DMS153 treated with DMSO at 0.1 percent for 48 hours (cell line): ENCODE results near the gene TCF7L1.

Source experiments
- DNase-seq: peaks from one replicate; lab custom pipeline; 2025; ENCODE audit not compliant: unreplicated experiment; lab: John Stamatoyannopoulos, UW

Gene TCF7L1

DNA sequence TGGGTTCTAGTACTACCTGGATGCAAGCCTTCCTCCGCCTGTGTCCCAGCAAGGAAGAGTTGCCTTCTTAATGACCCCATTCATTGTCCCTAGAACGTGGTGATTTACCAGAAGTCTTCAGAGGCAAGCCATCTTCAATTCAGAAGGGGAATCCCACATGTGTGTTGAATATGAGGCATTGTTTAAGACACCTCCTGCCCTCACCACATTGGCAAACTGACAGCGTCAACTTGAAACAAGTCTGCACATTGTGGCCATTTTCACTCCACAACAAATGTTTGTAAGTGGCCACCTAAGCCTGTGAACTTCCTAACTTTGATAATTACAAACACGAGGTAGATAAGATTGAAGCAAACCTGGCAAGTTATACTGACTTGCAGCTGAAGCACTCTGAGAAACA is 83.7 kb downstream of the TCF7L1 start:
- no peak for DNase-seq

DNA sequence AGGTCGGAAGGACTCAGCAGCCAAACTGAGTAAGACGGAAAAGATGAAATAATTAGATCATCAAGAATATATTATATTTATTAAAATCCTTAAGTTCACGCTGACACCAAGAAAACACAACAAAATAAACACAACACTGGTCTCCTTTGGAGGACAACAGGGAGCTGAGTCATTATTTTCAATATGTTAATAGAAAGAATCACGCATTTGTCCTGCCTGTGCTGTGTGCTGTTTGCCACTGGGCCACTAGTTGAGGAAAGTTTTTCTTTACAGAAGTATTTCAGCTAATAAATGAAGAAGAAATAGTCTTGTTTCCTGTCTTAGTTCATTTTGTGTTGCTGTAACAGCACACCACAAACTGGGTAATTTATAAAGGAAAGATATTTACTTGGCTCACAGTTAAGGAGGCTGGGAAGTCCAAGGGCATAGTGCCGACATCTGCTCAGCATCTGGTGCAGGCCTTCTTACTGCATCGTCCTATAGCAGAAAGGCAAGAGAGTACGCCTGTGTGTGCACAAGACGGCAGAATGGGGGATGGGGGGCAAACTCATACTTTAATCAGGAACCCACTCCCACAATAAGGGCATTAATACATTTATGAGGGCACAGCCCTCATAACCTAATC is 88.0 kb downstream of the TCF7L1 start:
- DNase-seq: no peak

DNA sequence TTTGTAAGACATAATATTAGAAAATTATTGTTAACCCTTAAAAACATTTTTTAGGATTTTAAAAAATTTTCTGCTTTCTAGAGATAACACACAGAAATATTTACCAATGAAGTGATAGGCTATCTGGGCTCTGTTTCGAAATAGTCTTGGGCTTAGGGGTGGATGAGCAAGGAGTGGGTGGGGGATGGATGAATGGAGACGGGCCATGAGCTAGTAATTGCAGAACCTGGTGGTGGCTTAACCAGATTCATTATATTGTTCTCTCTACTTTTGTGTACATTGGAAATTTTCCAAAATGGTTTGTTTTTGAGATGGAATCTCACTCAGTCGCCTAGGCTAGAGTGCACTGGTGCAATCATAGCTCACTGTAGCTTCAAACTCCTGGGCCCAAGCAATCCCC is 89.6 kb downstream of the TCF7L1 start:
- DNase-seq: peak; percentile 6

DNA sequence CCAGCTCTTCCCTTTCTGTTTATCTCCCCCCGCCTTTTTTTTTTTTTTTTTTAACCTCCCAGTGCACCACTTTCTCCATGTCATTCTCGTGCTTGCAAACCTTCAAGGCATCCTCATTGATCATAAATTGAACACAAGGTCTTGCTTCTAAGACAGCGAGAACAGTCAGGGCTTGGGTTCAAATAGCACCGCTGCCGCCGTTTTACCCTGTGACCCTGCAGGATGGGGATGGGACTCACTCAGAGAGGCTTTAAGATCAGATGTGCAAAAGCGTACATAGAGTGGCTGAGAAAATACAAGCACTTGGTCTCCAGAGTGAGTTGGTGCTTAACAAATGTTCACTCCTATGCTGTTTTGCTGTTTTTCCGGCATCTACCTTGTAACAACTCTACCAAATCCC is 93.6 kb downstream of the TCF7L1 start:
- DNase-seq: no peak

DNA sequence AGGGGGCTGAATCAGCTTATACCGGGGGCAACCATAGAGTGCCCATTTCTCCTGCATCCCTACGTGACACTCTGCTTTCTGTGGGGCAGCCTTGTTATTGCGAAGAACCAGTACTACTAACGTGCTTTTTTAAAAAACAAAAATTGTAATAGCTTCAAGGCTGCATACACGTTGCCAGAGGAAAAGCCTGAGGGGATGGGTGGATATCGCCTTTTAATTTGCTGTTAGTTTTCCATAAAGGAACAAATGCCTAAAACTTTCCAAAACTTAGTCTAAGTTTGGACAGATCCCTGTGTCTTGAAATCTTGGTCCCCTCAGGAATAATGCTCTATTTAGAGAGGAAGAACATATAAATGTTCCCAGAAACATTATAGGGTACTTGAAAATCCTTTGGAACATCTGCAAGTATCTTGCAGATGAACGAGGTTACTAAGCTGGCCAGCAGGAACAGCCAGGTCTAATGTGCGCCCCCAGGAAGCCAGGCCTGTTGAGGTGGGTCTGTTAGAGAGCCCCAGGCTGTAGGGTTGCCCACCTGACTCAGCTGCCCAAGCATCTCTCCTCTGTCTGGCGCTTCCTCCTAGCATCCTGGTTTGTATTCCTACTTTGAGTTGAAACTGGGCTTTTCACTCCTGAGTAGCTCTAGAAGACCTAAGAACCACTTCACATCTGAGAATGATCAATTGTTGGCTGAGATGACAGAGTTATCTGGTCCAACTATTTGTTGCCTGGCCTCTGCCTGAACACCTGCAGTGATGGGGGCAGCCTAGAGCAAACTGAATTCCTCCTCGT is 97.7 kb downstream of the TCF7L1 start:
- no peak for DNase-seq

DNA sequence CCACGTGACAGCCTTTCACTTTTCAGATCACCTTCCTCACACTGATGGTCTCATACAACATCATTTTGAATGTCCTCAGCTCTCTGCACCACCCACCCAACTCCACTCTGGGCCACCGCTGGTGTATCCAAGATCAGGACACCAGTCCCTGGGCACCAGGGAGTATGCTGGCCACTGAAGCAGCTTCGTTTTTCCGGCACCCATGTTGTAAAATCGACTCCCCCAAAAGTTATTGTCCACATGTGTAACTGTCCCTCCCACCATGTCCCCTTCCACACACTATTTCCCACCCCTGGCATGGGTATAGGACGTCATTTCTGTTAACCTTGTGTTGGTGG is 98.2 kb downstream of the TCF7L1 start:
- DNase-seq: no peak

DNA sequence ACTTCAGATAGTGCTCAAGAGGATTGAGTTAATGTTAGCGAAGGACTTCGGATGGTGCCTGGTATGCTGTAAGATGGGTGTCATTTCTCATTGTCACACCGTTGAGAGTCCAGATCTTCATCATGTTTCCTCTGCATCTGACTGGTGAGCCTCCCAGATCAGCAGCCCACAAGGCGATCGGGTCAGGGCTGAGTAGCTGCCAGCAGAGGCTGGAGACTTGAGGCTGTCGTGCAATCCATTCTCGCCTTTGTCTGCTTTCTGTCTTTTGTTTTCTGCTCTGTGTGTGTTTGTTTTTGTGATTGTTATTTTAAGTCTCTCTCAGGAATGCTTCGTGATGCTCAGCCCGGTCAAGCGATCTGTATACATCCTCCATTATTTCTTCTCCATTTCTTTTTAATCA is 98.8 kb downstream of the TCF7L1 start:
- DNase-seq: no peak

DNA sequence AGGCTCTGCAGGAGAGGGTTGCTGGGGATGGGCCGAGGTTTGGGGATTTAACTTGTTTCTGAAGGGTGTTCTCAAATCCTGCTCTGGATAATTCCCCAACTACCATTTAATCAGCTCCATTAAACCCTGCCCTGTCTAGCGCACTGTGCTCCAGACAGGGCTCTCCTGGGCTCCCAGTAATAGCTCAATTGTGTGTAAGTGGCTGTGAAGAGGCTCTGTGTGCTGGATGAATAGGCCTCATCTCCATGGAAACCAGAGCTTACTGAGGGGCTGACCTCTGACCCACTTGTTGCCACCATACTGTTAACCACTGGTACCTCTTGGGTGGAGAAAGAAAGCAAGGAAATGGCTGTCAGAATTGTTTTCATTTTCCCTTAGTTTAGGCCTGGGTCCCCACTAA is 101.7 kb downstream of the TCF7L1 start:
- peak; percentile 82 for DNase-seq

DNA sequence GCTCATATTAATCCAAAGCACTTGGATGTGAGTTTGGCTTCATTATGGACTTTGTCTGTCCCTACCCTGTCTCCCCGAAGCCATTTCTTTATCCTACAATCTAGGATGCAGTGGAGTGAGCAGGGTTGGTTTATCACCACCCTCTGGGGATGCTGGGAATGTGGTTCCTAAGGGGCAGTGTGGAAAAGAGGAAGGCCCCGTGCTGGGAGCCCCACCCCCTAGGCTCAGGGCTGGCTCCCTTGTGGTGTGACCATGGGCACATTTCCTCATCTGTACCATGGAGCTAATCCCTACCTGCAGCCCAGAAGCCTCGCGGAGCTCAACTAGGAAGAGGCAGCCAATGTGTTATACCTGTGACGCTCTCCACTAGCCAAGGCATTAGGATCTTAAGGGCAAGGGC is 102.1 kb downstream of the TCF7L1 start:
- DNase-seq: no peak

DNA sequence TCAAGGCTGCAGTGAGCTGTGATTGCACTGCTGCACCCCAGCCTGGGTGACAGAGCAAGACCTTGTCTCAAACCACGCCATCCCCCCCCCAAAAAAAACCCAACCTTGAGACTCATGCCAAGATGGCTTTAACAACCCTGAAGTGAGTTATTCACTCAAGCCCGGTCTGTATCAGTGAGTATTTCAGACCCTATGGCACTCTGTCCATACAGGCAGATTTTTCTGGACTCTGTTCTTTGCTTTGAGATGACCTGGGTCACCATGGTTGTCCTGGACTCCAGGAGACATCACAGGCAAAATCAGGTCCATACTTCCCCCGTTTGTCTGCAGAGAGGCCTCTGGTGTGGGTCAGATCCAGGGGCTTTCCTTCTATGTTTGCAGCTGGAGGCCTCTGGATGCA is 102.9 kb downstream of the TCF7L1 start:
- no peak for DNase-seq

DNA sequence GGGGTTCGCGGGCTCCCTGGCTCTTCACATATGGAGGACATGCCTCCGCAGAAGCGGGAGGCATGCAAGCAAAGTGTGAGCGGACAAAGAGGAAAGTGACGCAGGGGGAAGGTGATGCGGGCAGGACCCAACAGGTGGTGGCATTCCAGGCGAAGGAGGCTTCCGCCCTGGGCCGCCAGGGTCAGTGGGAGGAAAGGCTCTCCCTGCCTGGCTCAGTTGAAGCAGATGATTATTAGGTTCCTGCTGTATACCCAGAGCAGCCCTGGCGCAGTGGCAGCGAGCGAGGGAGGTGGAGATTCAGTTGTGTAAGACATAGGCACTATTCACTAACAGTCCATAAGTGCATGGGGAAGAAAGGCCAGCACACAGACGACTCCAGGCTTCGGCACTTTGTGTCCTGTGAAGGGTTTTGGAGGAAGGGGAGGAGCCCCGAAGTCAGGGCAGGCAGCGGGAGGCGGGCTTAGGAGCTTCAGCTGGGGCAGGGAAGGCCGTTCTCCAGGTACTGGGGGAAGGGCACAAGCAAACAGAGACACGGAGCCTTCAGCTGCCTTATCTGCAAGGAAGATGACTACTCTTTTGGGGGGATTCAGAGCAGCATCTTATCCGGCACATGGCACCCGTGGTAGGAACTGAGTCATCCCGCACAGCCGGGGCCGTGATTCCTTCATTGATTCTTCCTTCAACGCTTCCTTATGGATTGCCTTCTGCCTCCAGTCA is 104.8 kb downstream of the TCF7L1 start:
- DNase-seq: peak; percentile 64

DNA sequence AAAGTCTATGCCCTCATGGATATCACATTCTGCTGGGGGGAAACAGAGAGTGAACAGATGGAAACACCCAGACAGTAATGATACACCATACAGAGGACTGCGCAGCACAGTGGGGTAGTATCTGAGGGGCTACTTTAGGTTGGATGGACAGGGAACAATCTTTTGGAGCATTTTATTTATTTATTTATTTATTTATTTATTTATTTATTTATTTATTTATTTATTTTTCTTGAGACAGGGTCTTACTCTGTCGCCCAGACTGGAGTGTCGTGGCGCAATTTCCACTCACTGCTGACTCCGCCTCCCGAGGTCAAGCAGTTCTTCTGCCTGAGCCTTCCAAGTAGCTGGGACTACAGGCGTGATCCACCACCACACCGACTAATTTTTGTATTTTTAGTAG is 105.4 kb downstream of the TCF7L1 start:
- DNase-seq: no peak

DNA sequence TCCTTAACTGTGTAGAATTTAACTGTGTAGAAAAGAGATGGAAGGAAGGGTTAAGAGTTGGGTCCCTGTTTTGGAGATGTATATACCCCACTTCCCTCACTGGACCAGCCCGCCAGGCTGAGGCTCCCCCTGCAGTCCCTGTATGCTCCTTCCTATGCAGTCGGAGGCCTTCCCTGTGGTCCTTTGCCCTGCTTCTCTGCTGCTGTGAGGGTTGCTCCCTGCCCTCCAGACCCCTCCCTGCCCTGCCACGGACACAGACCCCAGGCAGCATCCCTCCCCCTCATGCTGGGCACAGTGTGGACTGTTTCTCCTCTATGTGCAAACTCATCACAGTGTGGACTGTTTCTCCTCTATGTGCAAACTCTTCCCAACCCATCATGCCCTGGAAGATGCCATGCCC is 105.9 kb downstream of the TCF7L1 start:
- DNase-seq: no peak

DNA sequence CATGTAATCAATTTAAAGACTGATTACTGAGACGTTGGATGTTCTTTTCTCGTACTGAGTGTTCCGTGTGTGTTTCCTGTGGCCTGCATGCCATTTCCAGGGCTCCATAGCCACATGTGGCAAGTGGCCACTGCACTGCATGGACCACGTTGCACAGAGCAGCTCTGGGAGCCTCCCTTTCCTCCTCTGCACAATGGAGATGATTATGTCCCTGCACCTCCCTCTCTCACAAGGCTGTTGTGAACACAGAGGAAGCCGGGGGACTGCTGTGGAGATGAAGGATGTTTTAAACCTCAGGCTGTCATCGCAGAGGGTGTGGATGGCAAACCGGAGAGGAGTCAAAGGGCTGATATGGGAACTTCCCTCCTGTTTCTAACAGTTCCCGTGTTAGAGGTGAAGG is 106.9 kb downstream of the TCF7L1 start:
- no peak for DNase-seq

DNA sequence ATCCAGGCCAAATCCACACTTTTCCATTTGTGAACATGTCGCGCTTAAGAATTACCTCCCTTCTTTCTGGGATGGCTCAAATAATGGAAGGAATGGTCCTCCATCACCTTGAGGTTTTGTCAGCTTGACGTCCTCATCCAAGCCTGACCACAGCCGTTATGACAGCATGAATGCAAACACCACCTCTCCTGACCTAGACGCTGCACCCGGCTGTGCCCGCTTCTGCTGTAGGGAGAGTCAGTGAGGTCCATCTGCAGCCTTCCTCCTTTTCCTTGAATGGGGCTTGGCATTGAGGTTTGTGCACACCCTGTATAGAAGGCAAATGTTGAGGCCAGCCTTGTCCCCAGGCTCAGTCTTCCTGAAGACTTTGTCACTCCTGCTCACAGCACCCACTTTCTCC is 109.1 kb downstream of the TCF7L1 start:
- no peak for DNase-seq

DNA sequence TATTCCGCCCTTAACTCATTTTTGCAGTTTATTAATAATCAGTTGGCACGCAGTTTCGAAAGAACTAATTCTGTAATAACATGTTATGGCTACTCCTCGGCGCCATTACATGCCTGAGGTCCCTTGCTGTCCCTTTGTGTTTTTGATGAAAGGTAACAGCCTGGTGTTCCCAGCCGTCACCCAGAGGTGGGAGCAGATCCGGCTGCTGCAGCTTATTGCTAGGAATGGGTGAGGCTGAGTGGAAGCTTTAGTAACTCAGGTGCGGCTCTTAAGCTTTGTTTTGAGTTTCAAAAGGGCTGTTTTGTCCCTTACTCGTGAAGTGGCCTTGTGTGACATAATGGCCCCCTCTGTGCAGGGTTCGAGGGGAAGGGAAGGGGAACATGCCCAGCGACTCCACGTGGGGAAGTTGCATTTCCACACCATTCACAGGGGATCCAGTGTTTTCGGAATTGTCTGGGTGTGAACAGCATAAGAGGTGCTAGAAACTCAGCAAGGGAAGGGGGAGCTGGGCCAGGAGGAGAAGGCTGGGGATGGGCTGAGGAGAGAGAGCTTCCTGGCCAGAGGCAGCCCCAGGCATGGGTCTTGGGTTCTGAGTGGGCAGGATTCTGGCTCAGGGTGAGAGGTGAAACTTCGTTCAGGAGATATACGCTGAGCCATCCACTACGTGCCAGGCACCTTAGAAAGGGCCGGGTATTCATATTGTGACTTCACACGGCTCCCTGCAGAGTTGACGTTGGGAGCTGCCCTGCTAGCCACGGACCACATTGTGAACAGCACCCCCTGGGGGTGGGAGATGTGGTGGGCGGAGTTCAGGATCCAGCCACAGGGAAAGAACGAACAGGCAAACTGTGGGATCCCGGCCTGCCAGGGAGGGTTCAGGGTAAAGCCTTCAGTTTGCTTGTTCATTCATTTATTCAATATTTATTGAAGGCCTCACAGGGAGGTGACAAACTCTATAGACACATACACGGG is 110.2 kb downstream of the TCF7L1 start:
- DNase-seq: no peak

DNA sequence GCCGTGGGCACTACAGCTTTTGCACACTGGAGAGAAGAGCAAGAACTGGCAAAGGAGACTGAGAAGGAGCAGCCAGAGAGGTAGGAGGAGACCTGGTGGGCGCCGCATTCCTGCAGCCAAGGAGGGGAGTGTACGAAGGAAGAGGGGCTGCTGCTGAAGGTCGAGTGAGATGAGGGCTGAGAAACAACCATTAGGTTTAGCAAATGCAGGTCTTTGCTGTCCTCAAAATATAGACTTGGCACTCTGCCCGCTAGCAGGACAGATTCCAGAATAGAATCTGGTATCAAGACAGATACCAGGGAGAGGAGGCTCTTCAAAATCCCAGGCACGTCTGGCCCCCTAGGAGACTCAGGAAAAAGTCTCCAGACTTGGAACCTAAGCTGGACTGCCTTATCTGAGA is 111.6 kb downstream of the TCF7L1 start:
- no peak for DNase-seq

DNA sequence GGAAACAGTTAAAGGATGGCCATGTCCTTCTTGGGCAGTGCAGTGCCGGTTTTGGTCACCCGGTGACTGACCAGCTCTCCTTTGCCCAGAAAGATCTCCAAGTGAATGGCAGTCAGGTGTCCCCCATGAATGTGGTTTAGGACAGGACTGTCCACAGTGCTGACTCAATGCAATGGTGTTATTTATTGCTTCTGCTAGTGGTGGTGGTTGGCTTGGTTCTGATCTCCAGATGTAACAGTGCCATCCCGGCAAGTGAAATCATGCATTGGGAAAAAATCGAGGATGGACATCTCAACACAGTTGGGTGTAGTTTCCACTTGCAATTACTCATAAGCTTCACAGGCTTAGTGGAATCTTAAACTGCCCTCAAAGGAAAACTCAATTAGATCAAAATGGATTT is 112.7 kb downstream of the TCF7L1 start:
- no peak for DNase-seq

DNA sequence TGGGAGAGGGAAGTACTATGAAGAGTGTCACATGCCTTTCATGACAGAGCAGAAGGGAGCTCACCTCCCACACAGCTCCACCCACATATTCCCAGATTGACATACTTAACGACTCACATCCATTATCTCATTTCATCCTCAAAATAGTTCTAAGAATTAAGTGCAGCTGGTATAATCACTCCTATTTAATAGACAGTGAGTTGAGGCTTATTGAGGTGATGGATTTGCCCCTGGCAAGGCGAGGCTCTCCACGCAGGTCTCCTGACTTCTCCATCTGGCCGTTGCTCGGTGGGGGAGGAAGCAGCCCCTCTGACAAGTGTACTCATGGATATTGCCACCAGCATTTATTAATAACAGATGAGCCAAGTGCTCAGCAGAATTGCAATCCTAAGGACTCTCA is 113.2 kb downstream of the TCF7L1 start:
- no peak for DNase-seq

DNA sequence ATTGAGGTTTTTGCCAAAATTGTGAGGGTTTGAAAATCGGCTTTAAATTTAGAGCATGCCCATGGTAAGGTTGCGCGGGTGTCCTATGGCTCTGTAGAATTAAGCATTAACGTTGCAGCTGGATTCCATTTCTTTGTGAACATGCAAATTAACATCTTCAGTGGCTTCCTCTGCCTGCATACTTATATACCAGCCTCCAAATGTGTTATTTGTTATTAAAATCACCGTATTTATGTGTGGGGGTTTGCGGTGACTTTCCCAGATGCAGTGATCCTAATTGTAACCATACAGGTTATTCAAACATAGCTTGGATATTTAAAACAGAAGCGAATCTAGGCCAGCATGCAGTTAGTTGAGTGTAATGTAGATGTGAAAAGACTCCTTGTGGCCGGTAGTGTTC is 114.4 kb downstream of the TCF7L1 start:
- no peak for DNase-seq

DNA sequence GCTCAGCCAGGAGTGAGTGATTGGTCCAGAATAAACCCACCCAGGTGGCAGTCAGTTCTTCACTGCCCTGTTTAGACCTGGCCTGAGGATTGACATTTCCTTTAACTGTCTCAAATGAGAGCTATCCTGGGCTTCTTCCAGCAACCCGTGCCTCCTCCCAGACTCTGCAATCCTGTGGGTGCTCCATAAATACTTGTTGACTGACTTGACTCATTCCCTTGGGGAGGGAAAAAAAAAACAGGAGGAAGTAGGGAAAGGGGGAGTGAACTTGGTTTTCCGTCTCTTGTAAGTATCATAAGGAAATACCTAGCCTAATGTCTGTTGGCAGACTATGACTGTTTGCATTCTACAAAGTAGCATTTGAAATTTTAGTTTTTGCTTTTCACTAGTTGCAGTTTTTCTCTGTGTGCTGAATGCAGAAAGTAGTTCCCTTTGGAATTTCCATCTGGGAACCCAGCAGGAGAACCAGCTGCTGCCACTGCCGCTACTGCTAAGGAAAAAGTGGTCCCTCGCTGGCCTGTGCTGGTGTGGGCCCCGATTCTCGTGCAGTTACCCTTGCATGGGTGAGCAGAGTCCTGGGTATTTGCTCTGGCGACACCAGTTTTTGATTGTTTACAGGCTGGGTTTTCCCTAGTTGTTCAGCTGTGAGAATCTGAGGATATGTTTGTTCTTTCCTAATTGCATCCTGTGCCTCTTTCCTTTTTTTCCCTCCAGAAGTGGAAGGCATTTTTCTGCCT is 115.7 kb downstream of the TCF7L1 start:
- no peak for DNase-seq
